Aorta (tissue), 5 donors: ENCODE results near the gene SCIMP. TPM values are rescaled to one million over a fixed set of nuclear protein-coding genes. Genes with fewer than 3 reads are reported as not detected.
"Not testable (repeated sequence)": the region's sequence is repeated elsewhere in the genome, so short reads cannot be mapped to it uniquely, and the experiment has no call there.

Source experiments
- ATAC-seq: fragments of 200-7000 bp; cut with Tn5 transposase; one replicate; pipeline ENCODE4 v1.9.1; 2022; ENCODE audit warnings: moderate library complexity; ENCODE audit not compliant: low FRiP score
- DNase-seq, 2 donors: peaks; one replicate each; pipeline ENCODE4 v3.0.0-alpha.2; 2020
- H3K27ac ChIP-seq, 2 donors: one replicate each; pipeline ENCODE4 v1.5.1; 2013; ENCODE audit warnings: low read length in 2 of 2, mild to moderate bottlenecking in 2 of 2, moderate library complexity in 2 of 2, control low read depth in 1 of 2, inconsistent platforms in 1 of 2, low read depth in 1 of 2
- H3K27me3 ChIP-seq, 2 donors: one replicate each; pipeline ENCODE4 v1.6.1; 2013; ENCODE audit warnings: control low read depth in 1 of 2, low read length in 1 of 2, mild to moderate bottlenecking in 1 of 2, moderate library complexity in 1 of 2; ENCODE audit not compliant: insufficient read depth in 2 of 2, control insufficient read depth in 1 of 2
- H3K36me3 ChIP-seq, 2 donors: one replicate each; pipeline ENCODE4 v1.6.1; 2013; ENCODE audit warnings: control low read depth in 1 of 2, low read length in 1 of 2, mild to moderate bottlenecking in 1 of 2; ENCODE audit not compliant: insufficient read depth in 2 of 2, control insufficient read depth in 1 of 2
- H3K4me1 ChIP-seq, 2 donors: one replicate each; pipeline ENCODE4 v1.6.1; 2013; ENCODE audit warnings: low read length in 2 of 2, control low read depth in 1 of 2, mild to moderate bottlenecking in 1 of 2, moderate library complexity in 1 of 2; ENCODE audit not compliant: insufficient read depth in 2 of 2, control insufficient read depth in 1 of 2
- H3K4me3 ChIP-seq, 2 donors: one replicate each; pipeline ENCODE4 v1.5.1; 2013; ENCODE audit warnings: low read length in 2 of 2, control low read depth in 1 of 2, mild to moderate bottlenecking in 1 of 2
- H3K9me3 ChIP-seq: one replicate; pipeline ENCODE4 v1.6.1; 2013; ENCODE audit warnings: mild to moderate bottlenecking, low read length; ENCODE audit not compliant: control insufficient read depth
- WGBS, 2 donors: extraction: QIAGEN DNeasy Blood & Tissue Kit; methylation state at CpG; one replicate each; pipeline ENCODE4 v1.1.7; 2013; 5-methylcytosine and 5-hydroxymethylcytosine counted together
- intact Hi-C, 2 donors: fragments of 100-400 bp; cut with DNase I; formaldehyde crosslinking; loops; one replicate each; pipeline versions ENCODE4 v1.14.2 to v1.15.0; 2022
- polyA plus RNA-seq, 2 donors: library from polyadenylated mRNA; stranded (reverse); fragments of 200-250 nt; gene quantifications; one replicate each; pipeline ENCODE4 v1.2.3, GENCODE V29; 2013
- total RNA-seq, 2 donors: library from RNA; stranded (reverse); fragmentation: NEBNext Ultra II Directional; extraction: Animal tissue kit (Norgen Biotek cat#: 25700); gene quantifications; one replicate each; pipeline ENCODE4 v1.2.1, GENCODE V29; 2021
- donor health status: healthy with polysubstance abuse.
- donor health status: Bipolar disorder and iron deficiency.
- donor health status: DM: no; HTN: no; CAD: no.
- donor health status: DM: no; HTN: no; CAD: no.
- donor health status: DM: yes; HTN: yes; CAD: no.

SCIMP gene
- total and polyA plus RNA-seq, 4 donors = 0.84 to 8.0 (median 6.0) TPM

DNA sequence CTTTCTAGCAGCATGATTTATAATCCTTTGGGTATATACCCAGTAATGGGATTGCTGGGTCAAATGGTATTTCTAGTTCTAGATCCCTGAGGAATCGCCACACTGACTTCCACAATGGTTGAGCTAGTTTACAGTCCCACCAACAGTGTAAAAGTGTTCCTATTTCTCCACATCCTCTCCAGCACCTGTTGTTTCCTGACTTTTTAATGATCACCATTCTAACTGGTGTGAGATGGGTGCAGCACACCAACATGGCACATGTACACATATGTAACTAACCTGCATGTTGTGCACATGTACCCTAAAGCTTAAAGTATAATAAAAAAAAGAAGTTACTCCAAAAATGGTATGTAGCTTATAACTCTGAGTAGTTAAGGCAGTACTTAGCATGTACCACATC, 74.0 kb downstream of the SCIMP start:
- intact Hi-C loops, DNase-seq, H3K27me3 ChIP-seq, H3K4me3 ChIP-seq, H3K9me3 ChIP-seq, ATAC-seq, H3K36me3 ChIP-seq, H3K27ac ChIP-seq, H3K4me1 ChIP-seq: not testable (repeated sequence)
- WGBS, 2 donors = 64 to 93% methylated on average over 1 of the region's 1 CpG

Other genes with a start within 250 kb of the SCIMP start
- gene CAMTA2, start 247.2 kb downstream of the SCIMP start, total RNA-seq = 10 to 100 TPM; 62.2 to 68.1 TPM
- gene CAMTA2, start 247.2 kb downstream of the SCIMP start, polyA plus RNA-seq = 10 to 100 TPM; 21.7 to 67.5 TPM
- gene INCA1, start 237.3 kb downstream of the SCIMP start, total RNA-seq = 1 to 10 TPM; 1.2 to 1.9 TPM
- 1 to 10 TPM; 1.3 to 4.9 TPM for gene INCA1, start 237.3 kb downstream of the SCIMP start, polyA plus RNA-seq
- 100 to 1,000 TPM; 187 to 235 TPM for gene KIF1C, start 236.9 kb downstream of the SCIMP start, total RNA-seq
- 100 to 1,000 TPM in 1 of 2 donors, 10 to 100 TPM in 1; 89.0 to 371 TPM for gene KIF1C, start 236.9 kb downstream of the SCIMP start, polyA plus RNA-seq
- gene SLC52A1, start 199.4 kb downstream of the SCIMP start, total RNA-seq = not detected
- under 1 TPM in 1 of 2 donors, not detected in 1; 0.88 TPM for gene SLC52A1, start 199.4 kb downstream of the SCIMP start, polyA plus RNA-seq
- gene ZFP3, start 156.4 kb downstream of the SCIMP start, total RNA-seq = 1 to 10 TPM; 4.0 to 6.0 TPM
- gene ZFP3, start 156.4 kb downstream of the SCIMP start, polyA plus RNA-seq = 1 to 10 TPM in 1 of 2 donors, under 1 TPM in 1; 0.75 to 3.0 TPM
- gene ZNF232, start 123.0 kb downstream of the SCIMP start, total RNA-seq = 1 to 10 TPM; 7.1 to 7.8 TPM
- gene ZNF232, start 123.0 kb downstream of the SCIMP start, polyA plus RNA-seq = 1 to 10 TPM; 5.9 to 6.1 TPM
- gene USP6, start 118.8 kb downstream of the SCIMP start, total RNA-seq = under 1 TPM; 0.10 to 0.36 TPM
- under 1 TPM in 1 of 2 donors, not detected in 1; 0.05 TPM for gene USP6, start 118.8 kb downstream of the SCIMP start, polyA plus RNA-seq
- gene ZNF594, start 43.0 kb downstream of the SCIMP start, total RNA-seq = 10 to 100 TPM in 1 of 2 donors, 1 to 10 TPM in 1; 8.1 to 10.3 TPM
- gene ZNF594, start 43.0 kb downstream of the SCIMP start, polyA plus RNA-seq = 1 to 10 TPM in 1 of 2 donors, under 1 TPM in 1; 0.75 to 1.9 TPM
- gene RABEP1, start 47.4 kb upstream of the SCIMP start, total RNA-seq = 10 to 100 TPM; 42.3 to 47.5 TPM
- 10 to 100 TPM; 21.1 to 26.4 TPM for gene RABEP1, start 47.4 kb upstream of the SCIMP start, polyA plus RNA-seq
- 10 to 100 TPM; 43.2 to 56.5 TPM for gene NUP88, start 184.8 kb upstream of the SCIMP start, total RNA-seq
- gene NUP88, start 184.8 kb upstream of the SCIMP start, polyA plus RNA-seq = 10 to 100 TPM; 28.2 to 50.7 TPM
- gene RPAIN, start 185.3 kb upstream of the SCIMP start, total RNA-seq = 10 to 100 TPM; 29.2 to 32.5 TPM
- 10 to 100 TPM; 44.1 to 59.6 TPM for gene RPAIN, start 185.3 kb upstream of the SCIMP start, polyA plus RNA-seq
- gene C1QBP, start 204.3 kb upstream of the SCIMP start, total RNA-seq = 10 to 100 TPM; 51.8 to 60.1 TPM
- gene C1QBP, start 204.3 kb upstream of the SCIMP start, polyA plus RNA-seq = 100 to 1,000 TPM in 1 of 2 donors, 10 to 100 TPM in 1; 58.5 to 111 TPM
- gene DHX33, start 234.1 kb upstream of the SCIMP start, total RNA-seq = 10 to 100 TPM in 1 of 2 donors, 1 to 10 TPM in 1; 9.5 to 11.2 TPM
- 1 to 10 TPM; 2.9 to 5.7 TPM for gene DHX33, start 234.1 kb upstream of the SCIMP start, polyA plus RNA-seq